Measurements from ENCODE around the gene RGS7. TPM values are rescaled to one million over a fixed set of nuclear protein-coding genes. Genes with fewer than 3 reads are reported as not detected.

The RGS7 gene
- polyA plus RNA-seq, 2 of the 4 experiments (the other 2 are of a cell fraction): 0.08 TPM; not detected in 1

- TF ChIP-seq USF2 (IDR thresholded peaks at IDR 0.05) (no peak), POLR2A (IDR thresholded peaks at IDR 0.05; ENCODE audit: low read length) (no peak), HDAC2 (IDR thresholded peaks at IDR 0.05) (no peak), ZNF302 (CRISPR knock-in tag; IDR thresholded peaks at IDR 0.05) (no peak), RFX5 (IDR thresholded peaks at IDR 0.05) (no peak), HEYL (CRISPR knock-in tag; IDR thresholded peaks at IDR 0.05) (no peak), CTCF (IDR thresholded peaks at IDR 0.05) (no peak), EP300 (IDR thresholded peaks at IDR 0.05) (no peak), MAX (IDR thresholded peaks at IDR 0.05) (no peak), ZC3H11A (IDR thresholded peaks at IDR 0.05) (no peak)
These were observed 137.6 kb downstream of the RGS7 start (continued) for GRCh38 chr1:241219449-241219848.

GRCh38 chr1:241217516-241217915 is 139.5 kb downstream of the RGS7 start:
- FAIRE-seq (no peak), ATAC-seq (no peak), DNase-seq (ENCODE audit: low read depth in 1 of 2, low spot score in 1 of 2) (no peak)
- POLR2A ChIA-PET: no interaction called here
- no peak overlapping the region for H3K4me3 ChIP-seq
- CTCF ChIA-PET: no interaction called here
- no peak overlapping the region for H3K4me2 ChIP-seq
- H3K9me3 ChIP-seq: no peaks in the 10 kb centered on the region
- H3K27ac ChIP-seq: no peak overlapping the region
- WGBS (ENCODE audit: missing lambda C conversion rate): 43% methylated on average over 2 of the region's 2 CpGs
- H3K4me1 ChIP-seq: no peaks in the 10 kb centered on the region
- TF ChIP-seq BCL3 (IDR thresholded peaks at IDR 0.05): no peak
- TF ChIP-seq KDM1A (IDR thresholded peaks at IDR 0.05; ENCODE audit: low read depth): no peak

GRCh38 chr1:241215683-241216082 is 141.3 kb downstream of the RGS7 start:
- WGBS (ENCODE audit: missing lambda C conversion rate): 48% methylated on average over 9 of the region's 9 CpGs

More at GRCh38 chr1:241215683-241216082, 141.3 kb downstream of the RGS7 start:
- DNase-seq (ENCODE audit: low read depth in 1 of 2, low spot score in 1 of 2) (no peak), ATAC-seq (no peak), FAIRE-seq (no peak)
- Histone ChIP-seq H3K27ac (no peak overlapping the region), H3K4me1 (no peaks in the 10 kb centered on the region), H3K9me3 (no peaks in the 10 kb centered on the region), H3K4me2 (no peak overlapping the region), H3K4me3 (no peak overlapping the region)
- CTCF ChIA-PET: no interaction called here
- POLR2A ChIA-PET: no interaction called here
- TF ChIP-seq NFE2L2 (conservative IDR thresholded peaks at IDR 0.05; ENCODE audit: low read length) (no peak), HDAC2 (IDR thresholded peaks at IDR 0.05) (no peak), REST (IDR thresholded peaks at IDR 0.05) (no peak), NR3C1 (IDR thresholded peaks at IDR 0.05) (no peak), SMC3 (IDR thresholded peaks at IDR 0.05) (no peak), KDM1A (IDR thresholded peaks at IDR 0.05; ENCODE audit: low read depth) (no peak), TP53 (CRISPR knock-in tag; IDR thresholded peaks at IDR 0.05) (no peak), ELK1 (IDR thresholded peaks at IDR 0.05; ENCODE audit: low read depth, low read length) (no peak), KDM5A (IDR thresholded peaks at IDR 0.05) (no peak), HES2 (IDR thresholded peaks at IDR 0.05) (no peak), CHD4 (IDR thresholded peaks at IDR 0.05; ENCODE audit: borderline replicate concordance) (no peak), POLR2A (IDR thresholded peaks at IDR 0.05; ENCODE audit: low read length) (no peak), RCOR1 (IDR thresholded peaks at IDR 0.05; ENCODE audit: low read depth, low read length) (no peak), PHF8 (IDR thresholded peaks at IDR 0.05; ENCODE audit: borderline replicate concordance, low read depth) (no peak)
